Occipital lobe (tissue), 2 donors: ENCODE data around the gene MACF1. TPM values are rescaled to one million over a fixed set of nuclear protein-coding genes. Genes with fewer than 3 reads are reported as not detected.

Experiments
- DNase-seq: peaks from one replicate; lab custom pipeline; 2025; lab: John Stamatoyannopoulos, UW
- total RNA-seq: library from RNA; depleted of rRNA; stranded (reverse); fragments of >200 nt; gene quantifications from one replicate; pipeline ENCODE4 v1.2.3, GENCODE V29; 2014

The MACF1 gene
- total RNA-seq, 1 donor from 2014 or later: 341 TPM

GRCh38 chr1:39533442-39533841, 328.9 kb downstream of the MACF1 start:
- DNase-seq: no peak

Other genes with a start within 250 kb of the MACF1 start
- gene AKIRIN1, start 213.4 kb upstream of the MACF1 start, total RNA-seq: 57.2 TPM
- 268 TPM for gene NDUFS5, start 178.3 kb upstream of the MACF1 start, total RNA-seq